Femur (tissue), 1 donor: ENCODE results near the gene ABCB11.
"Not testable (repeated sequence)": the region's sequence is repeated elsewhere in the genome, so short reads cannot be mapped to it uniquely, and the experiment has no call there.

ENCODE experiments used
- DNase-seq: peaks from one replicate; pipeline ENCODE4 v3.0.0-alpha.2; 2017

Gene ABCB11

GRCh38 chr2:168969865-168970264 is 61.3 kb downstream of the ABCB11 start:
- no peak for DNase-seq

- DNase-seq: no peak
Measured at GRCh38 chr2:168968342-168968741, 62.8 kb downstream of the ABCB11 start.

- no peak for DNase-seq
Measured at GRCh38 chr2:168964251-168964807, 66.8 kb downstream of the ABCB11 start.

- DNase-seq: no peak
Measured at GRCh38 chr2:168962636-168963035, 68.5 kb downstream of the ABCB11 start.

- no peak for DNase-seq
Measured at GRCh38 chr2:168961450-168962229, 69.5 kb downstream of the ABCB11 start.

- no peak for DNase-seq
Measured at GRCh38 chr2:168956392-168956791, 74.7 kb downstream of the ABCB11 start.

GRCh38 chr2:168955321-168955720 is 75.8 kb downstream of the ABCB11 start:
- DNase-seq: no peak

GRCh38 chr2:168954256-168954655 is 76.9 kb downstream of the ABCB11 start:
- no peak for DNase-seq

GRCh38 chr2:168952424-168952823 is 78.7 kb downstream of the ABCB11 start:
- DNase-seq: no peak

- no peak for DNase-seq
Measured at GRCh38 chr2:168951871-168952270, 79.3 kb downstream of the ABCB11 start.

- DNase-seq: no peak
Measured at GRCh38 chr2:168949324-168949723, 81.8 kb downstream of the ABCB11 start.

- DNase-seq: no peak
Measured at GRCh38 chr2:168948621-168949212, 82.4 kb downstream of the ABCB11 start.

- no peak for DNase-seq
Measured at GRCh38 chr2:168945508-168945907, 85.6 kb downstream of the ABCB11 start.

GRCh38 chr2:168944065-168944464 is 87.1 kb downstream of the ABCB11 start:
- DNase-seq: no peak

GRCh38 chr2:168941297-168941696 is 89.8 kb downstream of the ABCB11 start:
- DNase-seq: no peak

- DNase-seq: no peak
Measured at GRCh38 chr2:168939918-168940317, 91.2 kb downstream of the ABCB11 start.

- no peak for DNase-seq
Measured at GRCh38 chr2:168939061-168939460, 92.1 kb downstream of the ABCB11 start.

- no peak for DNase-seq
Measured at GRCh38 chr2:168935810-168936581, 95.1 kb downstream of the ABCB11 start.

GRCh38 chr2:168934826-168935225 is 96.3 kb downstream of the ABCB11 start:
- DNase-seq: no peak

GRCh38 chr2:168932174-168932573 is 99.0 kb downstream of the ABCB11 start:
- not testable (repeated sequence) for DNase-seq

GRCh38 chr2:168930242-168930641 is 100.9 kb downstream of the ABCB11 start:
- no peak for DNase-seq

GRCh38 chr2:168929031-168929430 is 102.1 kb downstream of the ABCB11 start:
- DNase-seq: no peak

GRCh38 chr2:168928113-168928831 is 102.9 kb downstream of the ABCB11 start:
- no peak for DNase-seq
